RWPE1 (cell line): Measurements from ENCODE around the gene VBP1.
"Not testable (repeated sequence)": the region's sequence is repeated elsewhere in the genome, so short reads cannot be mapped to it uniquely, and the experiment has no call there.

ENCODE experiments used
- CTCF ChIA-PET: fragments of 350-600 bp; sonication (Branson Sonifier 250); formaldehyde crosslinking; extraction: SDS; loops from one replicate; lab custom pipeline; 2021; lab: Yijun Ruan, JAX
- POLR2A ChIA-PET: fragments of 400-600 bp; formaldehyde crosslinking; extraction: SDS; loops from one replicate; lab custom pipeline; 2020; ENCODE audit warnings: antibody characterized with exemption; ENCODE audit not compliant: low non-redundant PET; lab: Yijun Ruan, JAX
- DNase-seq: peaks from one replicate; pipeline ENCODE4 v3.0.0; 2012; ENCODE audit warnings: low spot score
- H3K27ac ChIP-seq: fragments of 450-650 bp; 2 replicates; pipeline ENCODE4 v1.5.1; 2017
- TF ChIP-seq, protein P1 (sequence below): fragments of 450-650 bp; conservative IDR thresholded peaks from 2 replicates; pipeline ENCODE4 v1.5.1; 2017; ENCODE audit warnings: low read depth, mild to moderate bottlenecking

Gene VBP1

DNA sequence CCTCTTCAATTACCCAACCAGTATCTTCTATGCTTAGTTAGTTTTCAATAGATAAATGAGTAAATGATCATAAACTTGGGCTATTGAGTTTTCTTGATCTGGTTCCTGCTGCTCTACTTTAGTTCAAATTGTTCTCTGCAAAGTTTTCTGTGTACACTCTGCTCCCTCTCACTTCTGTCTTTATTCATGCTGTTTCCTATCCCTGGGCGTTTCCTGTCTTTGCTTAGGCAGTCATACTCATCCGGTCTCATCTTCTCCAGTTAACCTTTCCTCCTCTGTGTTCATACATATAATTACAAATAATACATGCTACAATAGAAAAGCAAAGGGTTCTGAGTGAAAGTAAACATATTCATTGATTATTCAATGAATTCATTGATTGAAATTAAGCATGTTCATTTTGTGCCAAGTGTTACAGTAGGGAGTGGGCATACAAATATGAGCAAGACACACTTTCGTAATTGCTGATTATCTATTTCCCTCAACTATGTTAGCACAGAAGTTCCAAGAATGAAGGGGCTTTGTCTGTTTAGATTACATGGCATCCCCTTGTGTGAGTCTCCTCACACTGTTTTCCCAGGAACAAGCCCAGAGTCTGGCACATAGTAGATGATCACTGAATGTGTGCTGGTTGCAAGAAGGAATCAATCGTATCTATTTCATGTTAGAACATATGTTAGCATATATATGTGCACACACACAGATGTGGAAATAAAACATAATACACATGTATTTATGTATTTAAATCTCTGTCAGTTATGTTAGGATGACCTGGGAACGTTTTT is 46.9 kb downstream of the VBP1 start:
- no peak overlapping the region for H3K27ac ChIP-seq
- CTCF ChIA-PET: no interaction called here
- POLR2A ChIA-PET: no interaction called here
- DNase-seq: no peak
- TF ChIP-seq, protein P1, sequence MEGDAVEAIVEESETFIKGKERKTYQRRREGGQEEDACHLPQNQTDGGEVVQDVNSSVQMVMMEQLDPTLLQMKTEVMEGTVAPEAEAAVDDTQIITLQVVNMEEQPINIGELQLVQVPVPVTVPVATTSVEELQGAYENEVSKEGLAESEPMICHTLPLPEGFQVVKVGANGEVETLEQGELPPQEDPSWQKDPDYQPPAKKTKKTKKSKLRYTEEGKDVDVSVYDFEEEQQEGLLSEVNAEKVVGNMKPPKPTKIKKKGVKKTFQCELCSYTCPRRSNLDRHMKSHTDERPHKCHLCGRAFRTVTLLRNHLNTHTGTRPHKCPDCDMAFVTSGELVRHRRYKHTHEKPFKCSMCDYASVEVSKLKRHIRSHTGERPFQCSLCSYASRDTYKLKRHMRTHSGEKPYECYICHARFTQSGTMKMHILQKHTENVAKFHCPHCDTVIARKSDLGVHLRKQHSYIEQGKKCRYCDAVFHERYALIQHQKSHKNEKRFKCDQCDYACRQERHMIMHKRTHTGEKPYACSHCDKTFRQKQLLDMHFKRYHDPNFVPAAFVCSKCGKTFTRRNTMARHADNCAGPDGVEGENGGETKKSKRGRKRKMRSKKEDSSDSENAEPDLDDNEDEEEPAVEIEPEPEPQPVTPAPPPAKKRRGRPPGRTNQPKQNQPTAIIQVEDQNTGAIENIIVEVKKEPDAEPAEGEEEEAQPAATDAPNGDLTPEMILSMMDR: no peak

DNA sequence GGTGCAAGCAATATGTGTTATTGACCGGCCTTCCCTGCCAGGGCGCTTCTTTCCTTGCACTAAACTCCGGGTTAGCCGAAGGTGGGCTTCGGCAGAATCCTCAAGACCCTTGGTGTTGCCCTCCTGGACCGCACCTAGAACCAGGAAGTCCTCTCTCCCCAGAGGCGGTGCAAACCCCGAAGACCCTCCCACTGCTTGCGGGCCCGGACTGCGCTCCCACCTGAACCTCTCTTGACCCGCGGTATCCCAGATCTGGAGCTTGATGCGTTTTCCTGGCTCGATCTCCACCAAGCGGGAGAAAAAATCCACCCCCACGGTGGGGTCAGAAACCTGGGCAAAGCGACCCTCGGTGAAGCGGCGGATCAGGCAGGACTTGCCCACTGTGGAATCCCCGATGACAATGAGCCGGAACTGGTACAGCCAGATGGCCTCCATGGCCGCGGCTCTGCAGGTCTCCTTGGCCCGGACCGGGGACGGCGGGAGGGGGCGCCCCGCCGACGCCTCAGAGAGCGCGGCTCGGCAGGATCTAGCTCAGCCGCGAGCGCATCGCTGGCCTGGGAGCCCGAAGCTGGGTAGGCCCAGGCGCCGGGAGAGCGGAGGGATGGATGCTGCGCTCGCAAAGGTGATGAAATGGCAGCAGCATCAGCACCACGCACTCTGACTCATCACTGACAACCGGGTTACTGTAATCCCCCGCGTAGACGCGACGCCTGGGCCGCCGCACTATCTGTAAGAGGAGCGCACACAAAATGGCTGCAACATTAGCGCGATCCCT is 47.8 kb downstream of the VBP1 start, which contains the start of gene RAB39B:
TSS of gene RAB39B (minus strand) at position 638 of the 775 bp plus-strand sequence. CDS start at position 435, 203 bp downstream.
- H3K27ac ChIP-seq: no peak within 1 kb of the TSS
- DNase-seq: peak; percentile 30
- TF ChIP-seq, protein P1: no peak
- ChIA-PET CTCF (interaction anchor here (0.7 kb wide), 1 partner anchor 69 kb away, joined by 6 read pairs; no protein-coding TSS in a partner anchor), POLR2A (no interaction called here)

DNA sequence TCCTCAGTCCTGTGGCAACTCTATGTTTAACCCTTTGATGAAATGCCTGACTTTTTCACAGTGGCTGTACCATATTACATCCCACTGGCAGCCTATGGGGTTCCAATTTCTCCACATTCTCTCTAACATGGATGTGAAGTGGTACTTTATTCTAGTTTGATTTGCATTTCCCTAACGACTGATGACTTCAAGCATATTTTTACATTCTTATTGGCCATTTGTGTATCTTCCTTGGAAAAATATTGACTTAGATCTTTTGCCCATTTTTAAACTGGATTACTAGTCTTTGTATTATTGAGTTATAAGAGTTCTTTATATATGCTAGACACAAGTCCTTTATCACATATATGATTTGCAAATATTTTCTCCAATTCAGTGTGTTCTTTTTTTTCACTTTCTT is 50.2 kb downstream of the VBP1 start:
- ChIA-PET POLR2A (no interaction called here), CTCF (no interaction called here)
- no peak overlapping the region for H3K27ac ChIP-seq
- DNase-seq: no peak
- TF ChIP-seq, protein P1: no peak

DNA sequence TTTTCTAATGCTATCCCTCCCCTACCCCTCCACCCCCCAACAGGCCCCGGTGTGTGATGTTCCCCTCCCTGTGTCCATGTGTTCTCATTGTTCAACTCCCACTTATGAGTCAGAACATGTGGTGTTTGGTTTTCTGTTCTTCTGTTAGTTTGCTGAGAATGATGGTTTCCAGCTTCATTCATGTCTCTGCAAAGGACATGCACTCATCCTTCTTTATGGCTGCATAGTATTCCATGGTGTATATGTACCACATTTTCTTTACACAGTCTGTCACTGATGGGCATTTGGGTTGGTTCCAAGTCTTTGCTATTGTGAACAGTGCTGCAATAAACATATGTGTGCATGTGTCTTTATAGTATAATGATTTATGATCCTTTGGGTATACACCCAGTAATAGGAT is 51.7 kb downstream of the VBP1 start:
- CTCF ChIA-PET, DNase-seq, POLR2A ChIA-PET, H3K27ac ChIP-seq: not testable (repeated sequence)

DNA sequence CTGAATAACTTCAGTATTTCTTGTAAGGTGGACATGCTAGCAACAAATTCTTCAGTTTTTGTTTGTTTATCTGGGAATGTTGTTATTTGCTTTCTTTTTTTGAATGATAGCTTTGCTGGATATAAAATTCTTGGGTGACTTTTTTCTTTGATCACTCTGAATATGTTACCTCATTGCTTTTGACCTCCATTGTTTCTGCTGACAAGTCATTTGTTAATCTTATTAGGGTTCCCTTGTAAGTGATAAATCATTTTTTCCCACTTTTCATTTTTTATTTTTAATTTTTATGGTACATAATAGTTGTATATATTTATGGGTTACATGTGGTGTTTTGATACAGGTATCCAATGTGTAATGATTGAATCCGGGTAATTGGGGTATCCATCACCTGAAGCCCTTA is 54.7 kb downstream of the VBP1 start:
- H3K27ac ChIP-seq: no peak overlapping the region
- DNase-seq: no peak
- TF ChIP-seq, protein P1: no peak
- ChIA-PET POLR2A (no interaction called here), CTCF (no interaction called here)

DNA sequence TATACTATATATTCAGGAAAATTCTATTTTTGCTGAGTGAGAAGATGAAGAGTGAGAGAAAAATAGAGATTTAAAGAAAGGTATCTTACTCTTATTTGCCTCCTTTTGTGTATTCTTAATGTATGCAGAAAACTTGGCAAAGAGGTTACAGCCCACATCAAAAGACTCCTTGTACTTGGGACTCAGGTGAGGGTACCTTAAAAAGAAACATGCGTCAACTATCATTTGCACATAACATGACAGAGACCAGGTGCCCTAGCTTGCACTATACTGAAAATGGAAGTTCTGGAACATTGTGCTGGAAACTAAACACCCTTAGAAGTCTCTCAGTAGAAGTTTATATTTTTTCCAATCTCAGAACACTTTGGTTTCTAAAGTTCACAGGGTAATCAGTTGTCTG is 63.6 kb downstream of the VBP1 start:
- TF ChIP-seq, protein P1: no peak
- POLR2A ChIA-PET: no interaction called here
- no peak overlapping the region for H3K27ac ChIP-seq
- no peak for DNase-seq
- CTCF ChIA-PET: no interaction called here
